Keratinocyte (primary cell): ENCODE results near the gene CPED1. TPM values are rescaled to one million over a fixed set of nuclear protein-coding genes. Genes with fewer than 3 reads are reported as not detected.

Source experiments
- DNase-seq: peaks from one replicate; pipeline ENCODE4 v3.0.0-alpha.2; 2011; ENCODE audit warnings: low read depth, missing footprints, low spot score
- FAIRE-seq: peaks from 2 replicates; lab custom pipeline; 2011; peaks lifted over from hg19 to GRCh38; lab: Jason Lieb, UNC
- H2AFZ ChIP-seq: 2 replicates; pipeline ENCODE4 v1.6.0; 2012; ENCODE audit warnings: low read length, control low read depth, inconsistent platforms; ENCODE audit not compliant: control insufficient read depth
- H3K27ac ChIP-seq: 2 replicates; pipeline ENCODE4 v1.5.1; 2011; ENCODE audit warnings: low read length; ENCODE audit not compliant: control insufficient read depth, insufficient read depth
- H3K27me3 ChIP-seq: 3 replicates; pipeline ENCODE4 v1.6.0; 2011; ENCODE audit warnings: low read length; ENCODE audit not compliant: control insufficient read depth, insufficient read depth; ENCODE audit errors: extremely low read depth
- H3K36me3 ChIP-seq, 2 experiments: 2 replicates in 1 of 2; 3 replicates in 1 of 2; pipeline ENCODE4 v1.5.1; 2011; ENCODE audit warnings: low read length in 2 of 2, mild to moderate bottlenecking in 1 of 2; ENCODE audit not compliant: control insufficient read depth in 2 of 2, insufficient read depth in 2 of 2; ENCODE audit errors: extremely low read depth in 1 of 2
- H3K4me1 ChIP-seq: 3 replicates; pipeline ENCODE4 v1.5.1; 2011; ENCODE audit warnings: low read length; ENCODE audit not compliant: control insufficient read depth, insufficient read depth; ENCODE audit errors: extremely low read depth
- H3K4me2 ChIP-seq: 3 replicates; pipeline ENCODE4 v1.6.0; 2011; ENCODE audit warnings: low read depth, low read length; ENCODE audit not compliant: control insufficient read depth, insufficient read depth; ENCODE audit errors: extremely low read depth
- H3K4me3 ChIP-seq, 3 experiments: fragments of 200-600 bp in 1 of 3; sonication (generic) in 1 of 3; 2 replicates in 2 of 3; 3 replicates in 1 of 3; pipeline ENCODE4 v1.5.1; 2011 to 2016; ENCODE audit warnings: low read length in 3 of 3, mild to moderate bottlenecking in 3 of 3, control low read depth in 2 of 3, inconsistent platforms in 1 of 3, low read depth in 1 of 3, mixed read lengths in 1 of 3, mixed run types in 1 of 3, moderate library complexity in 1 of 3; ENCODE audit not compliant: control insufficient read depth in 2 of 3, insufficient read depth in 2 of 3; ENCODE audit errors: extremely low read depth in 1 of 3
- H3K79me2 ChIP-seq: 2 replicates; pipeline ENCODE4 v1.6.0; 2012; ENCODE audit warnings: low read length; ENCODE audit not compliant: control insufficient read depth, insufficient read depth
- H3K9ac ChIP-seq: 3 replicates; pipeline ENCODE4 v1.6.0; 2011; ENCODE audit warnings: low read length; ENCODE audit not compliant: control insufficient read depth, insufficient read depth; ENCODE audit errors: extremely low read depth
- H3K9me1 ChIP-seq: 3 replicates; pipeline ENCODE4 v1.6.0; 2011; ENCODE audit warnings: low read length; ENCODE audit not compliant: control insufficient read depth, insufficient read depth; ENCODE audit errors: extremely low read depth
- H3K9me3 ChIP-seq: 2 replicates; pipeline ENCODE4 v1.5.1; 2012; ENCODE audit warnings: low read depth, low read length; ENCODE audit not compliant: control insufficient read depth
- H4K20me1 ChIP-seq: 3 replicates; pipeline ENCODE4 v1.6.0; 2011; ENCODE audit warnings: low read length; ENCODE audit not compliant: control insufficient read depth, insufficient read depth; ENCODE audit errors: extremely low read depth
- CTCF ChIP-seq, 3 experiments: IDR thresholded peaks in 1 of 3; conservative IDR thresholded peaks in 1 of 3; optimal IDR thresholded peaks in 1 of 3; 2 replicates in 2 of 3; 3 replicates in 1 of 3; pipeline versions ENCODE3 to v1.5.1; 2011; ENCODE audit warnings: low read length in 3 of 3, mild to moderate bottlenecking in 3 of 3, moderate library complexity in 2 of 3, control low read depth in 1 of 3, inconsistent platforms in 1 of 3; ENCODE audit not compliant: insufficient read depth in 2 of 3; ENCODE audit errors: extremely low read depth in 1 of 3
- EZH2 ChIP-seq: IDR thresholded peaks from one replicate; pipeline ENCODE4 v1.6.1; 2012; ENCODE audit warnings: inconsistent platforms, mild to moderate bottlenecking, low read length, moderate library complexity
- dilution Hi-C: fragments of 300-500 bp; cut with MboI; formaldehyde crosslinking; loops from one replicate; pipeline ENCODE4 v1.7.0; 2020; ENCODE audit warnings: low sequenced_read_pairs; ENCODE audit not compliant: extremely low pct_ligation_motif_present
- polyA plus RNA-seq, 5 experiments: library from polyadenylated mRNA; depleted of rRNA in 3 of 5; stranded (reverse) in 3 of 5; stranded (forward) in 1 of 5; unstranded in 1 of 5; fragments of >200 nt; gene quantifications; 1 replicate in 1 of 5; 2 replicates in 3 of 5; 3 replicates in 1 of 5; pipeline versions ENCODE4 v1.2.1 to v1.2.3, GENCODE V29; 2011 to 2012; ENCODE audit warnings: missing spikeins in 2 of 5, low read depth in 1 of 5, low replicate concordance in 1 of 5

CPED1 gene
- polyA plus RNA-seq, 1 donor (not counting 4 experiments of a cell fraction or from before 2014, with no cell fraction given) = 0.62 TPM

GRCh38 chr7:121331048-121331447, 342.5 kb downstream of the CPED1 start:
- Histone ChIP-seq H3K4me3 (no peak overlapping the region), H3K9me1 (no peaks in the 10 kb centered on the region), H2AFZ (no peak overlapping the region), H3K9ac (no peak overlapping the region), H3K79me2 (no peaks in the 10 kb centered on the region), H3K9me3 (no peaks in the 10 kb centered on the region), H3K27ac (no peak overlapping the region), H3K4me1 (peaks cover 14% of the 10 kb centered on the region), H3K36me3 (no peaks in the 10 kb centered on the region), H4K20me1 (peaks cover 4% of the 10 kb centered on the region), H3K27me3 (peaks cover 32% of the 10 kb centered on the region), H3K4me2 (no peak overlapping the region)
- FAIRE-seq = no peak
- DNase-seq = no peak
- TF ChIP-seq EZH2 (no peak), CTCF (optimal IDR thresholded peaks at IDR 0.05 in 1 of 3, IDR thresholded peaks at IDR 0.05 in 1 of 3, conservative IDR thresholded peaks at IDR 0.05 in 1 of 3; ENCODE audit: extremely low read depth in 1 of 3, insufficient read depth in 2 of 3, low read length in 3 of 3) (no peak)
- dilution Hi-C loops = no loop called here

DNA sequence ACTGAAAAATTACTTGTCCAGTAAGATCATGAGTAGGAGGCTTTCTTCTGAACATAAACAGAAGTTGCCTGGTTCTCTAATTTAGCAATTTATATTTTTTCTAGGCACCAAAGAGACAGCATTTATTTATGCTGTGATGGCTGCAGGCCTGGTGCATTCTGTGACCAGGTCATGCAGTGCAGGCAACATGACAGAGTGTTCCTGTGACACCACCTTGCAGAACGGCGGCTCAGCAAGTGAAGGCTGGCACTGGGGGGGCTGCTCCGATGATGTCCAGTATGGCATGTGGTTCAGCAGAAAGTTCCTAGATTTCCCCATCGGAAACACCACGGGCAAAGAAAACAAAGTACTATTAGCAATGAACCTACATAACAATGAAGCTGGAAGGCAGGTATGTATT, 343.1 kb downstream of the CPED1 start:
- no peak for DNase-seq
- dilution Hi-C loops = no loop called here
- no peaks in the 10 kb centered on the region for H3K36me3 ChIP-seq
- no peak overlapping the region for H2AFZ ChIP-seq
- H3K9ac ChIP-seq = no peak overlapping the region
- no peak for FAIRE-seq
- TF ChIP-seq EZH2 (peak; percentile 13), CTCF (optimal IDR thresholded peaks at IDR 0.05 in 1 of 3, IDR thresholded peaks at IDR 0.05 in 1 of 3, conservative IDR thresholded peaks at IDR 0.05 in 1 of 3; ENCODE audit: extremely low read depth in 1 of 3, insufficient read depth in 2 of 3, low read length in 3 of 3) (no peak)
- H3K4me1 ChIP-seq = peaks cover 14% of the 10 kb centered on the region
- H3K27me3 ChIP-seq = peaks cover 32% of the 10 kb centered on the region
- H3K9me1 ChIP-seq = no peaks in the 10 kb centered on the region
- no peaks in the 10 kb centered on the region for H3K79me2 ChIP-seq
- no peak overlapping the region for H3K27ac ChIP-seq
- peaks cover 4% of the 10 kb centered on the region for H4K20me1 ChIP-seq
- H3K9me3 ChIP-seq = no peaks in the 10 kb centered on the region
- H3K4me3 ChIP-seq = no peak overlapping the region
- H3K4me2 ChIP-seq = no peak overlapping the region
